Activated CD8-positive, alpha-beta memory T cell treated with anti-CD3 and anti-CD28 coated beads for 48 hours (primary cell): ENCODE data around the gene POLR2B.
"Not testable (repeated sequence)": the region's sequence is repeated elsewhere in the genome, so short reads cannot be mapped to it uniquely, and the experiment has no call there.

Source experiments
- DNase-seq, 3 experiments: peaks; one replicate each; pipeline ENCODE4 v3.0.0-alpha.2; 2020; ENCODE audit warnings: low read depth in 2 of 3, low spot score in 2 of 3

The POLR2B gene

DNA sequence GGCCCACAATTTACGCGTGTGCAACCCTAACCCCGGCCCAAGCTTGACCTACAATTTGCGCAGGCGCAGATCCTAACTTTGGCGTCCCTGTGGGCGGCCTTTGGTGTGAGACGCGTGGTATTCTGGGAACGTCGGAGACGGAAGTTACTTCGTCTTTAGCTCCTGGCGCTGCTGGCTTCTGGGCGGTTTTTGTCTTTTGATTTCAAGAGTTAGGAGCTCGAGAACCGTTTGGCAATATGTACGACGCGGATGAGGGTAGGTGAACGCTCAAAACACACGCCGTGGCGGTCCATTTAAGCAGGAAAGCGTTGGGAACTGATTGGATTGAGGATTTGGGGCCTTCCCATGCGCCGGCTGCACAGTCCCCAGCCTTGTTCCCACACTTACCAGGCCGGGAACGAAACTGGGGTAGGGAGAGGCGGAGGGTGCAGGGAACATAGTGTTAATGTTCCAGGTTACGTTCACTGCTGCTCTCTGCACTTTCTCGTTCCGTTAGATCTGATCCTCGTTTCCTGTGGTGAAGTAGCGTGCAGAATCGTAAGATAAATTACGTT is at the start of gene POLR2B:
TSS of gene POLR2B (plus strand) at position 147 of the 554 bp plus-strand sequence. CDS start at position 237, 90 bp downstream.
- peak; percentile 69 to 82 (median 81) for DNase-seq

DNA sequence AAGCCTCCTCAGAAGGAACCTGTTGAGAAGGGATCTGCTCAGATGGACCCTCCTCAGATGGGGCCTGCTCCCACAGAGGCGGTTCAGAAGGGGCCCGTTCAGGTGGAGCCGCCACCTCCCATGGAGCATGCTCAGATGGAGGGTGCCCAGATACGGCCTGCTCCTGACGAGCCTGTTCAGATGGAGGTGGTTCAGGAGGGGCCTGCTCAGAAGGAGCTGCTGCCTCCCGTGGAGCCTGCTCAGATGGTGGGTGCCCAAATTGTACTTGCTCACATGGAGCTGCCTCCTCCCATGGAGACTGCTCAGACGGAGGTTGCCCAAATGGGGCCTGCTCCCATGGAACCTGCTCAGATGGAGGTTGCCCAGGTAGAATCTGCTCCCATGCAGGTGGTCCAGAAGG is 48.1 kb upstream of the POLR2B start:
- DNase-seq: no peak

DNA sequence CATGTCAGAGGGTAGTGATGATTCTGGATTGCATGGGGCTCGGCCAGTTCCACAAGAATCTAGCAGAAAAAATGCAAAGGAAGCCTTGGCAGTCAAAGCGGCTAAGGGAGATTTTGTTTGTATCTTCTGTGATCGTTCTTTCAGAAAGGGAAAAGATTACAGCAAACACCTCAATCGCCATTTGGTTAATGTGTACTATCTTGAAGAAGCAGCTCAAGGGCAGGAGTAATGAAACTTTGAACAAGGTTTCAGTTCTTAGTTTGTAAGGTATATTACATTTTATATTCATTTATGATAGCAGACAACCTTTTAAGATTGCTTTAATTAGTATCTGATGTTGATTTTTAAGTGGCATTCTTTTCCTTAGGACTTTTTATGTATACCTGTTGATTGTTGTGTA is 46.8 kb upstream of the POLR2B start:
- no peak for DNase-seq

DNA sequence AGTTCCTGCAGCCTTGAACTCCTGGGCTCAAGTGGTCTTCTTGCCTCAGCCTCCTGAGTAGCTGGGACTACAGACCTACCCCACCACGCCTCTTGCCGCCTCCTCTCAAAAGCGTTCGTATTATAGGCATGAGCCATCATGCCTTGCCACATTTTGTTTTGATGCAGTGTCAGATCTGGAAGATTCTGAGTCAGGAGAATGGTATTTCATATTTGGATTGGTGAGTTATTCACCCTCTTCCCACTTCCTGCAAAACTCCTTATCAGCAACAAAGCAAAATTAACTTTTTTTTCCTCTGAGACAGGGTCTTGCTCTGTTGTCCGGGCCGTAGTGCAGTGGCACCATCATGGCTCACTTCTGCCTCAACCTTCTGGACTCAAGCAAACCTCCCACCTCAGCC is 41.4 kb upstream of the POLR2B start:
- DNase-seq: no peak

DNA sequence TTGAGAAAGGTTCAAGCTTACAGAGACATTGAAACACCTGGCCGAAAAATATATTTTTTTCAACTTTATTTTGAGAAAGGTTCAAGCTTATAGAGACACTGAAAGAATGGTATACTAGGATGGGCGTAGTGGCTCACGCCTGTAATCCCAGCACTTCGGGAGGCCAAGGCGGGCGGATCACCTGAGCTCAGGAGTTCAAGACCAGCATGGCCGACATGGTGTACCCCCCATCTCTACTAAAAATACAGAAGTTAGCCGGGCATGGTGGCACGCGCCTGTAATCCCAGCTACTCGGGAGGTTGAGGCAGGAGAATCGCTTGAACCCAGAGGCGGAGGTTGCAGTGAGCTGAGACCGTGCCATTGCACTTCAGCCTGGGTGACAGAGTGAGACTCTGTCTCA is 38.9 kb upstream of the POLR2B start:
- not testable (repeated sequence) for DNase-seq

DNA sequence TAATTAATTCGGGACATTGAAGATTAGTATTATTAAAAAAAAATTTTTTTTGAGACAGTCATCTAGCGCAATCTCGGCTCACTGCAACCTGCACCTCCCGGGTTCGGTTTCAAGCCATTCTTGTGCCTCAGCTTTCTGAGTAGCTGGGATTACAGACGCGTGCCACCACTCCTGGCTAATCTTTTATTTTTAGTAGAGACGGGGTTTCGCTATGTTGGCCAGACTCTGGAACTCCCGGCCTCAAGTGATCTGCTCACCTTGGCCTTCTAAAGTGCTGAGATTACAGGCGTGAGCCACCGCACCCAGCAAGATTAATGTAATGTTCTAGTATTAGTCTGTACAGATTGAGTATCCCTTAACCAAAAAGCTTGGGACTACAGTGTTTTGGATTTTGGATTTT is 38.3 kb upstream of the POLR2B start:
- DNase-seq: no peak

DNA sequence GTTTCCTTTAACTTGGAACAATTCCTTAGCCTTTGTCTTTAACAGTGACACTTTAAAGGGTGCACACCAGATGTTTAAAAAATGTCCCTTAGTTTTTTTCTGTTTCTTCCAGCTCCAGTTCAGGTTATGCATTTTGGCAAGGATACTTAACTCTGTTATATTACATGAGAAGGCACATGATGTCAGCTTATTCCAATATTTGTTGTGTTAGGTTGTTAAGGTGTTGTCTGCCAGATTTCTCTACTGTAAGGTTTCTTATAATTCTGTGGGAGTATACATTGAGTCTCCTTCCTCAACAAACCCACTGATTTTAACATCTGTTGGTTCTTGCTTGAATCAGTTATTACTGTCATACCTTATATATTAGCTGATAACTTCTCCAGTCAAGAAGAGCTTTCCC is 37.7 kb upstream of the POLR2B start:
- no peak for DNase-seq

DNA sequence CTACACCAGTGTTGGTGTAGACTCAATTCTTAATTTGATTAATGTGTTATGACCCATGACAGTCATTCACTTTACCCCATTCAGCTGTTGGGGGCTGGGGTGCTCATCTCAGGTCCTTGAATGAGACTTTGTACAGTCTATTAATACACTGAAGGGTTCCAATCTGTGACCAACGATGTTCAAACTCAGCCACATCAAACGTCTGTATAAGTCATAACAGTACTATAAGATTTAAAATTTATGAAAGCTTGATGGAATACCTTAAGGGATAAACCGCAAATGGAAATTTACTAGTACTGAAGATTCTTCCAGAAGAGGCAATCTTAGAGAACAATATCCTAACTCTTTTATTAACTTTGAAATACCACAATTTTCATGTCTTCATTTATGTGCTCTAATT is 37.3 kb upstream of the POLR2B start:
- DNase-seq: no peak

DNA sequence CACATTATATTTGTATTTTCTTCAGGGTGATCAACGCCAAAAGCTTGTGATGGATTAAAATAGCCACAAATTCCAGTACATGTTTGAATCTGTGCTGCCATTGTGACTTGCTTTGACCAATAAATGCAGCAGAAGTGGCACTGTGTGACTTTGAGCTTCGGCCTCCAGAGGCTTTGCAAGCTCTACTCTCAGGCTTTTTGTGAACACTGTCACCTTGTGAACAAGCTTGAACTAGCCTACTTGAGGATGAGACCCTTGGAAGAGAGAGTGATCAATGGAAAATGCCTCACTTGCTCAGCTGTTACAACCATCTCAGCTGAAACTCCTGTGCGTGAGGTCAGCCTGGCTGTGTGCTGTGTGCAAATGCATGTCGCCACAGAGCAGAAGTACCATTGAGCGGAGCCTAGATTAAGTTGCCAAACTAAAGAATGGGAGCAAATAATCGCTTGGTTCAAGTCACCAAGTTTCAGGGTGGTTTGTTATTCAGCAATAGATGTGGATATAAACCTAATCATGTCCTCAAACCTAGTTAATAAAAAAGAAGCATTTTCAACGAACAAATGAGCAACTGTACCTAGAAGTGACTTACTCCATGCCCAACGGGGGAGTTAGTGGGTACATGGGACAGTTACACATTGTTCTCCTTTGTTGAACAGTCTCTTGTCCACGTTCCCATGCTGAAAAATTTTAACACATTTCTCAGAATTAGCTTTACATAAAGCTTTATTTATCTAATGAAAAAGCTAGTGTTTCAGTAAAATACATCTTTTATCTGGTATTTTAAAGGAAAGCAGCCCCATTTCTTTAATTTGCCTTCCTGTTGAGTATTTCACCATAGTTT is 24.8 kb upstream of the POLR2B start:
- DNase-seq: no peak

DNA sequence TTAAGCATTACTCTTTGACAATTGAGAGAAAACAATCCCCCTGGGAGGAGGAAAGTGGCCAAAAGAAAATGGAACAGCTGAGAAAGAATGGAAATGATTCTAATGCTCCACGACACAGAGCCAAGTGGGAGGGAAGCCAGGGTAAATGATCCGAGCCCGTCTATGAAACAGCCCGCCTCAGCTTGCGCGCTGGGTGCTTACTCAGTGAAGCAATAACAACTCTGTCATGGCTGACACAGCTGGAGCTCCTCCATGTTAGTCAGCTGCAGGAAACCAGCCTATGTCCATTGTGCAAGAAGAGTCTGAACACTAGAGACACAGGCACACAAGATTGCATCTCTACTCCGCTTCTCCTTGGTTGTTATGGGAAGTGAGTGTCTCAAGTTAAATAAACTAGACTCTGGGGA is 20.6 kb upstream of the POLR2B start:
- no peak for DNase-seq

DNA sequence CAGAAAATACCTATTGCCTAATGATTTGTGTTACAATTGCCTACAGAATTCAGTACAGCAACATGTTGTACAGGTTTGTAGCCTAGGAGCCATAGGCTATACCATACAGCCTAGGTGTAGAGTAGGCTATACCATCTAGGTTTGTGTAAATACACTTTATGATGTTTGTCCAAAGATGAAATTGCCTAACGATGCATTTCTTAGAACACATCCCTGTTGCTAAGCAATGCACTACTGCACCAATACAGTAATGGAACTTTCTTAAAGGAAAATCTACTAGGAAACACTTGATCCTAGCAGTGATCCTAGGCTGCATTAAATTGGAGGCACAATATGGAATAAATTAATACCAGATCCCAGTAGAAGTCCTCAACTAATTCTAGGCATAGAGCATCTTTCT is 19.6 kb upstream of the POLR2B start:
- no peak for DNase-seq

DNA sequence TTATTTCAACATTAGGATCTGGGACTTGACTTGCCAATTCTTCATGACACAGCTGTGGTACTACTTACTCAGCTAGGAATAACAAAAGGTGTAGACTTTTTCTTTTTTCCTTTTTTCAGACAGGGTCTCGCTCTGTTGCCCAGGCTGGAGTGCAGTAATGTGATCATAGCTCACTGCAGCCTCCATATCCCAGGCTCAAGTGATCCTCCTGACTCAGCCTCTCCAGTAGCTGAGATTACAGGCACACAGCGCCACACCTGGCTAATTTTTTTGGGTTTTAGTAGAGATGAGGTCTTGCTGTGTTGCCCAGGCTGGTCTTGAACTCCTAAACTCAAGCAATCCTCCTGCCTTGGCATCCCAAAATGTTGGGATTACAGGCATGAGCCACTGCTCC is 17.6 kb upstream of the POLR2B start:
- no peak for DNase-seq

DNA sequence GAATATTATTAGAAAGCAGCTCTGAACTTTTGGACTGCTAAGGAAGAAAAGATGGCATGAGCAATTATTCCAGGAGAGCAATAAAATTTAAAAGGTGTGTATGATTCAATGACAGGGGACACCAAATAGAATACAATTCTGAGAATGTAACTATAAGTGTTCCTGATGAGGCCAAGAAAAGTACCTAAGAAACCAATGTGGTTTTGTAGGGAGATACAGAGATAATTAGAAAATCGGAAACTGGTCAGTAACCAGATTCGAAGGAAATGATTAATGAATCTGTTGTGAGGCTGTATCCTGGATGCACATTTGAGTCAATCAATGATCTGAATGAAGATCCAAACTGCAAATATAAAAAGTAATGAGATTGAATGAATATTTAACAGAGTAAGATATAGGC is 7.3 kb upstream of the POLR2B start:
- no peak for DNase-seq

DNA sequence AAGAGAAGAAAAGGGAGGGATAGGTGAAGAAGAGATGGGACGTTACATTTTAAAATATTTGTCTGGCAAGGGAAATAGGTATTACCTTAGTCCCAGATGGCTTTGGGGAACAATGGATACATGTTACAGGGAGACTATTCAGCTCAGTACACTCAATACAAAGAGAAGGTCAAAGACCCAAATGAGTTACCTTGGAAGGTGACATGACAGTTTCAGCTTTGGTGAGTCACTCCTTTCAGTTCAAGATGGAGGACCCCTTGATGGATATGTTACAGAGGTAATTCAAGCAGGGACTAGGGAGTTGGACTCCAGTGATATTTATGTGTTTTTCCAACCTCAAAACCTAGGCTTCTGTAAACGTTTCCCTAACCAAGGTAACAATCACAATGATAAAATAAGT is 6.3 kb upstream of the POLR2B start:
- DNase-seq: no peak

DNA sequence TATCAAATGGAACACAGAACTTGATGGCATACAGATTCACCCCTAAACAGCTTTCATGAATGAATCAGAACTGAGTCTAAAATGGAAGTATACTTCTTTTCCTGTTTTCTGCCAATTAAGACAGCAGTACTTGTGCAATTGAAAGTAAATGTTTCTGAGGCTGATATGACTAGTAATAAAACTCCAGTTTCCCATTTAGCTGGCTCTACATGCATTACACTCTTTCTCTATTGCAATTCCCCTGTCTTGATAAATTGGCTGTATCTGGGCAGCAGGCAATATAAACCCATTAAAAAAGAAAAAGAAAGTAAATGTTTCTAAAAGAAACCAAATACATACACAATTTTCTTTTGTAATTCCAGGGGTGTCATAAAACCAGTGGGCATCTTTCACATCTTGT is 5.9 kb upstream of the POLR2B start:
- no peak for DNase-seq

DNA sequence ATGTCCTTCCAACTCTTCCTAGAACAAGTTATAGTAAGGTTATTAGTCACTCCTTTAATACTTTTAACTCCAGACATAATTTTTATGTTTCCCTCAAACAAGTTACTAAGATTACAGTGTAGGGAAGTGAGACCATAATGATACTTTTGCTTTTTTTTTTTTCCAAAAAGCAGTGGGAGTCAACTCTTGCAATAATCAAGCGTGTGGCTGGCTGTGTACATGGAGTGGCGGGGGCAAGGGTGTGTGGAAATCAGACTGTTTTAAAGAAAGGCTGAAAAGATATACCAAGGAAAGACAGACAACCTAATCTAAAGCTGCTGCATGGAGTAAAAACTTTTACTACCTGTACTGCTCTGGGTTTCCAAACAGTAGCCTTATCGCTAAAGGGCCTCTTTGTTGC is 5.4 kb upstream of the POLR2B start:
- no peak for DNase-seq

DNA sequence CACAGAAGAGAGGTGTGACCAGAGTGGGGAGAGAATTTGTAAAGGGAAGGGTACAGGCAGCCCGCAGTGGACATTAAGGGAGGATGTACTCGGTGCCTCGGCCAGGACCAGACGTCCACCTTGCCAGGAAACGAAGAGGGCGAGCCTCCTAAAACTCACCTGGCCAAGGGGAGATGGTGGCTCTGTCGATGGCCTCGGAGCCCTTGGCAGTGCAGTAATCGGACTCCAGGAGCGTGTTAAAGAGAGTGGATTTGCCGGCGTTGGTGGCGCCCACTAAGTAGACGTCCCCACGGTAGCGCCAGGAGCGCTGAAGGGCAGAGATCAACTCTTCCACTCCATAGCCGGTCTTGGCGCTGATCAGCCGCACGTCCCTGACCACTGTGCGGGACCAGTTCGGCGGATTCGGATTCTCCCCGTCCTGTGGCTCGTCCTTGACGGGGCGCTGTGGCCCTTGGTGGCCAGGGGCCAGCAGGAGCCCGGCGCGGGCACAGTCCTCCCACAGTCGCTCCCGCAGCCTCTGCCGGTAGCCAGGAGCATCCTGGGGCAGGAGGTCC is 2.3 kb upstream of the POLR2B start:
- no peak for DNase-seq

DNA sequence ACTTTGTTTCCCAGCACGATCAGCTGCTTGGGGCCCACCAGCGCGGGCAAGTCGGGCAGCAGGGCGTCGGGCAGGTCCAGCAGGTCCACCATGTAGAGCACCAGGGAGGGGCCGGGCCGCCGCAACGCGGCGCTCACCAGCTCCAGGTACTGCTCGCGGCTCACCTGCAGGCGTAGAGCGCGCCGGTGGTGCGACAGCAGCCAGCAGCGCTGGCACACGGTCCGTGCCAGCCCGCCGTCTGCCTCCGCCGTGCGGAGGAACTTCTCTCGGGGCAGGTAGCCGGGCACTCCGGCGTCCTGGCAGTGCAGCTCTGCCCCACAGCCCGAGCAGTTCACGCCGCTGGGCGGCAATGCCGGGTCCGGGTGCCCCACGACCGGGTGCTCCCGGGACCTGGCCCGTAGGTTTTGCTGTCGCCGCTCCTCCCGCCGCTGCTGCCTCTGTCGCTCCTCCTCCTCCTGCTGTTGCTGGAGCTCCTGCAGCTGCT is 1.8 kb upstream of the POLR2B start:
- DNase-seq: no peak

DNA sequence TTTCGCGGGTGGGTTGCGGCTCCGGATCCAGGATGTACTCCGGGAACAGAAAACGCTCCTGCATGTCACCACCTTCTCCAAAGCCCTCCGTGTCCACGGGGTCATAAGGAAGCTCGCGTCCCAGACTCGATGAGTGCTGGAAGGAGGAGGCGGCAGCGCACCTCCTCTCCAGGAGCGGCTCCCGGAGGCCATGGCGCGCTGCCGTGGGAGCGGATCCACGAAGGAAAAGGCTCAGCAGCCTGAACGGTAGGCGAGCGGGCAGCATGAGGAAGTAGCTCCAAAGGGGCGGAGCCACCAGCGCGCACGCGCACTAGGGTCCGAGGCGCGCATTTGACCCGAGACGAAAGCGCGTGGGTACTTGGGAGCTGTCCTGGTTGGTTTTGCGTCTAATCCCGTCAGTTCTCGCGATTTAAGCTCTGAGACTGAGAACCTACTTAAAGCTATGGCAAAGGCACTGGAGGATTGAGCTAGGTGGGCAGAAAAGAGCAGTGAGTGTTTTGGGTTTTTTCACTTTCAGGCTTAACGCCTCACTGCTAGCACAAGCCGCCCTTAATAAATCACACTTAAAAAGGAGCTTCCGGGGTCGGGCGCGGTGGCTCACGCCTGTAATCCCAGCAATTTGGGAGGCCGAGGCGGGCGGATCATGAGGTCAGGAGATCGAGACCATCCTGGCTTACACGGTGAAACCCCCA is 1.2 kb upstream of the POLR2B start, which contains the start of gene NOA1:
TSS of gene NOA1 (minus strand) at position 286 of the 692 bp plus-strand sequence. CDS start at position 265, 21 bp downstream.
- peak; percentile 93 to 97 (median 96) for DNase-seq

DNA sequence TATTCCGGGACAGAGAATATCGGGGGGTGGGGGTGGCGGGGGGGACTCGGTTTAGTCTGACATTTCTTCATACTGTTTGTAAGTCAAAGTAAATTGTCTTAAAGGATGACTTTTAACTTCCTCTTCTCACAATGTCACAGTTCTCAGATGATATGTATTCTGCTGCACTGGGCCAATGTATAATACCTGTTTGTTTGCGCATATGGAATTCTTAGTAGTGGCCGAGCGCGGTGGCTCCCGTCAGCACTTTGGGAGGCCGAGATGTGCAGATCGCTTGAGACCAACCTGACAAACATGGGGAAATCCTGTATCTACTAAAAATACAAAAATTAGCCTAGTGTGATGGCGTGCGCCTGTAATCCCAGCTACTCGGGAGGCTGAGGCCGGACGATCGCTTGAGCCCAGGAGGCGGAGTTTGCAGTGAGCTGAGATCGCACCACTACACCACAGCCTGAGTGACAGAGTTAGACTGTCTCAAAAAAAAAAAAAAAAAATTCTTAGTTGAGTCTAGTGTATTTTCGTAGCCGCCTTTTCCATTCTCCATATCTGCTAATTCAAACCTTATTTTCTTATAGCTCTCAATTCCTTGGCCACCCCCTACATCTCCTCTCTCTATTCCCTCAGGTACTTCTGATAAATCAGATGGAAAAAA is 851 bp downstream of the POLR2B start:
- DNase-seq: no peak

DNA sequence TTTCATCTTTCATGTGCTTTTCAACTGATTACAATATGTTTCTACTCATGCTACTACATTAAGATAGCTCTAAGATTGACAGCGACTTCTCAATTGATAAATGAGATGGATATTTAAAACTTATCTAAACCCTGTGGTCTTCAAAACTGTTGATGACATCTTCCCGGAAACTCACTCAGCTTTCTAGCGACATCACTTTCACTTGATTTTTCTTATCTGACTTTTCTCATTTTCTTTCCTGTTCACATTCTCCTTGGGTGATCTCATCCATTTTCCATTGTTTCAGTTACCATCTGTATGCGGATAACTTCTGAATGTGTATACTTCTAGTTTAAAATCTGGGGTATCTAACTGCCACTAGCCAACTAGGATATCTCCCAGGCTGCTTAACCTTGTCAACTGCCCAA is 3.1 kb downstream of the POLR2B start:
- no peak for DNase-seq
